Dendritic cell treated with granulocyte-macrophage colony-stimulating factor and Interleukin-4, amounts not matched to agents 40 ng/mL and 50 ng/mL, for 4 days (primary cell): Measurements from ENCODE around the gene ADGRG6.

Experiments
- H3K27ac Mint-ChIP-seq: one replicate; pipeline ENCODE4 v1.8.0; 2022; ENCODE audit warnings: mild to moderate bottlenecking, mixed read lengths
- H3K27me3 Mint-ChIP-seq: one replicate; pipeline ENCODE4 v1.8.0; 2022; ENCODE audit warnings: mild to moderate bottlenecking, mixed read lengths
- H3K36me3 Mint-ChIP-seq: one replicate; pipeline ENCODE4 v1.8.0; 2022; ENCODE audit warnings: low read depth, mixed read lengths
- H3K4me1 Mint-ChIP-seq: one replicate; pipeline ENCODE4 v1.8.0; 2022; ENCODE audit warnings: low read depth, mixed read lengths
- H3K4me3 Mint-ChIP-seq: one replicate; pipeline ENCODE4 v1.8.0; 2022; ENCODE audit warnings: mild to moderate bottlenecking, moderate library complexity, mixed read lengths
- H3K9me3 Mint-ChIP-seq: one replicate; pipeline ENCODE4 v1.8.0; 2022; ENCODE audit warnings: mixed read lengths
- intact Hi-C: fragments of 100-400 bp; cut with micrococcal nuclease; formaldehyde crosslinking; loops from one replicate; pipeline ENCODE4 v1.15.0; 2022

The ADGRG6 gene

DNA sequence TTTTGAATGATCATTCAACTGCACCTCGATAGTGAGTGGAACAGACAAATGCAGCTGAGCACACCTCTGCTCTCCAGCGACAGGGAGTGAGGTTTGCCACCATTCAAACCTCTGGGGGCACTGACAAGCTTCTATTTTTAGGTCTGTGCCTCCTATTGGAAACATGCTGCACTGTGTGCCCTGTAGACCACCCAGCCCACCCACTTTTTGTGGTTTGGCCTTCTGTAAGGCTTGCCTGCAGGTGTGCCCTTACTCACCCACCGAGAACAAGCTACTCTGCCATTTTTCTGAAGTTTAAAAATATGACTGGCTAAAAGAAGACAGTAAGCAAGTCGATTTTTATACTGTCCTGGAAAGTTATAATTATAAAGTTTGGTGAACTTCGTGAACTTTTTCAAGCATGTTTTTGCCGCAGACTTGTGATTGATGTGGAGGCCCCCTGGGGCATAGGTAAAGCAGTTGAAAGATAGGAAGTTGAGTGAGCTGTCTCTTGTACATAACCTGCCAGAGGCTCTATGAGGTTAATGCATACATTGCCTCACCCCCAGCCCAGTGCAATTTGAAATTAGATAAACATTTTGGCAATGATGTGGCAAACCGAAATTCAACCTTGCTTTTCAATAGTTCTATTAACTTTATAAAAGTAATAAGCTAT lies 53.8 kb downstream of the ADGRG6 start:
- Mint-ChIP-seq H3K27ac (no peak overlapping the region), H3K4me1 (no peaks in the 10 kb centered on the region), H3K9me3 (no peaks in the 10 kb centered on the region), H3K4me3 (no peak overlapping the region), H3K27me3 (peaks cover 2% of the 10 kb centered on the region), H3K36me3 (no peaks in the 10 kb centered on the region)
- intact Hi-C loops: no loop called here

DNA sequence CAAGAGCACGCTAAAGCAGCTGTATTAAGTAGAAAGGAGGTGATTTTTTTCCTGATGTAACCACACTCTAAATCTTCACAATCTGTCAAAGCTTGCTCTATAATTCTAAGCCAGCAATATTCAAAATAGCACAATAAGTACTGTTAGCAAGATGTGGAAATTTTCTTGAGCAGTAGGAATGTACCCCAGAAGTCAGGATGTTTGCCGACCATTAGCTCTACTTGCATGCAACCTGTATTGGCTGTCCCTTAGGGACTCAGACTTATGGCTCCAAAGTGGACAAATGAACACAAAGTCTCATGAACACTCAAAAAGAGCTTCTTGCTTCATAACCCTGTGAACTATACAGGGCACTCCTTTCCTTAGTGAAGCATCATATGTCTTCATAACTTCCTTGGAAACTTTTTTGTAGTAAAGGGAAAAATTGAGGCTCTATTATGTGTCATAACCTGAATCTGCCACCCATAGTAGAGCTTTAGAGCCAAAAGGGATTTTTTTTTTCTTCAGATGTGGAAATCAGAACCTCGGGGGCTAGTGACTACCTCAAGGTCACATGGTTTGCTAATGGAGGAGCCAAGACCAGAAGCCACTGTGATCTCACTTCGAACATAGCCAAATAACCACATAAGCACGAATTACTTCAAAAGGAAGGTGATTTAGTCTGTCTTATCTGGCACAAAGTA lies 54.5 kb downstream of the ADGRG6 start:
- no peaks in the 10 kb centered on the region for H3K4me1 Mint-ChIP-seq
- intact Hi-C loops: no loop called here
- no peak overlapping the region for H3K4me3 Mint-ChIP-seq
- H3K9me3 Mint-ChIP-seq: no peaks in the 10 kb centered on the region
- peaks cover 2% of the 10 kb centered on the region for H3K27me3 Mint-ChIP-seq
- no peaks in the 10 kb centered on the region for H3K36me3 Mint-ChIP-seq
- no peak overlapping the region for H3K27ac Mint-ChIP-seq

DNA sequence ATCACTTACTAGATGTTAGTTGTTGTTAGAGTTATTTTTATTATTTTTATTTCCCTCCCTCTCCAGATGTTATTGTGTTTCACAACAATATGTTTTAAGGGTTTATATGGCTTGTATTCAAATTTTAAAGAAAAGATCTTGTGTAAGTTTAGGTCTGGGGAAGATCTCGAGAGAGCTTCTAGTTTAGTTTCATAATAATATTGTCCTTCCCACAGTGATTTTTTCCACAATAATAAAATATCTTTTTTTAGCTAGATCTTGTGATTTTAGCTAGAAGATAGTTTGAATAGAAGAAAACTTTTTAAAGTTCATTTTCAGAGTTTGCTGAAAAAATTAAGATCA lies 55.0 kb downstream of the ADGRG6 start:
- H3K4me1 Mint-ChIP-seq: no peaks in the 10 kb centered on the region
- no peak overlapping the region for H3K27ac Mint-ChIP-seq
- H3K36me3 Mint-ChIP-seq: no peaks in the 10 kb centered on the region
- intact Hi-C loops: no loop called here
- no peaks in the 10 kb centered on the region for H3K9me3 Mint-ChIP-seq
- H3K27me3 Mint-ChIP-seq: peaks cover 2% of the 10 kb centered on the region
- H3K4me3 Mint-ChIP-seq: no peak overlapping the region

DNA sequence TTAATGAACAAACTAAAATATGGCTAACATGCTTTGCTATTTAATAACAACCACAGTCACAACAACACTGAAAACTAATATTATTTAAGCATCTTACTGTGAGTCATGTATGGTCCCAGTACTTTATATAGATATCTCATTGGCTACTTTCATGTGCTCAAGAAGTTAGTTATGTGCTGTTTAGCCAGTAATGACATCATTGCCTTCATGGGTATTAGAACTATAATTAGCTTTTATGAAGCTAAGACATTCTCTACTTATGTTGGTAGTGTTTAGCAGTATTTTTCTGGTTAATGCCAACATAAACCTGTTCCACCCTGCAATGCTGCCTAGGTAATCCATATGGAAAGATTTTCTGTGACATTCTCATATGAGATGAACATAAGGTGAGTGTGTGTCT lies 56.1 kb downstream of the ADGRG6 start:
- H3K36me3 Mint-ChIP-seq: no peaks in the 10 kb centered on the region
- H3K27me3 Mint-ChIP-seq: peaks cover 2% of the 10 kb centered on the region
- no peak overlapping the region for H3K4me3 Mint-ChIP-seq
- no peaks in the 10 kb centered on the region for H3K4me1 Mint-ChIP-seq
- no peak overlapping the region for H3K27ac Mint-ChIP-seq
- intact Hi-C loops: no loop called here
- no peaks in the 10 kb centered on the region for H3K9me3 Mint-ChIP-seq

DNA sequence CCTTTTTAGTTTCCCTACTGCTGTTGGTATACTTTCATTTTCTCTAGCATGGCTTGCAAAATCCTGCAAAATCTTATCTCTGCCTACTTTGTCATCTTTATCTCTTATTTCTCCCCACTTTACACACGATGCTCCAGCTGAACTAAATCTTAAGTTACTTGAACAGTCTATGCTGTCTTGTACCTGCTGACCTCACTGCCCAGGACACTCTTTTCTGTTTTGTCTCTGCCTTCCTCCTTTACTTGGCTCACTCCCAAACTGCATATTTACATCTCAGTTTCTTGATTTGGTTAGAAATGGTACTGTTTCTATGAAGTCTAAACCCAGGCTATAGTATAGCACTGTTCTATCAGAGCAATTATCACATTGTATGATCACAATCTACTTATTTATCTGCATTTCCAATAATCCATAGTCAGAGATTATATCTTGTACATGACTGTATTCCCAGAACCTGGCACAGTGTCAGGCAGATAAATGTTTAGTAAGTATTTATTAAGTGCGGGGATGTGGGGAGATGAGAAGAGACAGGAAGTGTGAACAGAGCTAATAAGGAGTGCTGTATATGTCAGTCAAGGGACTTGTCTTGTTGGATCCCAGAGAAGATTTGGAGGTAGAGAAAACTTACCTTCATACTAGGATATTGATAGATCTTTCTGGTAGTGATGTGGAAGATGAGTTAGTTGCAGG lies 57.6 kb downstream of the ADGRG6 start:
- Mint-ChIP-seq H3K4me3 (no peak overlapping the region), H3K27ac (no peak overlapping the region), H3K4me1 (no peaks in the 10 kb centered on the region), H3K36me3 (no peaks in the 10 kb centered on the region), H3K27me3 (peaks cover 2% of the 10 kb centered on the region), H3K9me3 (no peaks in the 10 kb centered on the region)
- intact Hi-C loops: no loop called here

DNA sequence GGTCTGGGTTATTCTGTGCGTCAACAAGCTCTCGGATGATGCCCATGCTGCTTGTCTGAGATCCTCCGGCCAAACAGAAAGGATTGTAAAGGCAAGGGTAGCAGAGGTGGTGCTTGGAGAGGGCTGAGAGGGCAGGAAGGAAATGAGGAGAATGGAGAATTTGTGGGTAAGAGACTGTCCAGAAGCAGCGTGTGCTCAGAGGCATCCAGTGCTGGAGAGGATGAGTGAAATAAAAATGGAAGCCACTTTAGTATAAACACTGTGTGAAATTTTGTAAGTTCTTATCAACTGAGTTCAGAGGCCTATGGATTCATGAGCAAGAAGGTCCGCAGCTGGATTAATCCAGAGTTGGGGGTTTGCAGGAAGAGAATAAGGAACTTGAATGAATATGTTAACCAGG lies 59.5 kb downstream of the ADGRG6 start:
- no peaks in the 10 kb centered on the region for H3K9me3 Mint-ChIP-seq
- no peaks in the 10 kb centered on the region for H3K4me1 Mint-ChIP-seq

DNA sequence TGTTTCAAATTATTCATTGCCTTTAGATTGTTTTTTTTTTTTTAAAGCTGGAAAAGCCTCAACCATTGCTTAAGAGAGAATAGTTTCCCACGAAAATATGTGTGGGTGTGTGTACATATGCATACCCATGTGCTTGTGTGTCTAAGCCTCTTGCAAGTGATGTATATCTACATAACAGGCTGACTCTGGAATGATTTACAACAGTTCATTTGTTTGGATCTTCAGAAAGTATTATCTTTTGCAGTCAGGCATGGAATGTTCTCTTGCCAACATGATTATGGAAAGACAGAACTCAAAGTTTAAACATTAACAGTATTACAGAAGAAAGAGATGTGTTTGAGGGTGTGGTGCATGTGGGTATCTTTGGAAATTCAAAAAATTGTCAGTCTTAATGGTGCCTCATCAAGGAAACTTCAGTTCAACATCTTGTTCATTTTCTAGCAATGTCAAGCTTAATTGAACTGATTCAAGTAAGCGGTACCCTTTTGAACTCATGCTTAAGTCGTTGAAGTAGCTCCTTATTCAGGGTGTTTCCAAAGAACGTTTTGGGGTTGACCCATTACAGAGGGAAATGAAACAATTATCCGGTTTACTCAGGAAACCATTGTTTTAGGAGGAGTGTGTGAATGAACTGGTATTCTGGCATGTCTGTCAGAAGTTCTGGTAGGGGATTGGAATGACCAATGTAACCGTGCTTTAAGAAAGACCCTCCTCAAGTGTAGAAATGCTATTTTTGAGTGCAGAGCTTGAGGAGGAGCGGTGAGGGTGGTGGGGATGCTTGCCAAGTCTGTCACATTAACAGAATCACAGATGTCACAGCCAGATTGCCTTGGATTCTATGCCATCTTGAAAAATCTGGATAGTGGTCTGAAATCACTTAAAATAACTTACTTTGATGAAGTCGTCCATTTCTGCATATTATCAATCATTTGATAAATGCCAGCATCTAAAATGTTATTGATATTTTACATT lies 60.3 kb downstream of the ADGRG6 start:
- H3K36me3 Mint-ChIP-seq: no peaks in the 10 kb centered on the region
- H3K4me3 Mint-ChIP-seq: no peak overlapping the region
- intact Hi-C loops: no loop called here
- no peak overlapping the region for H3K27ac Mint-ChIP-seq
- no peaks in the 10 kb centered on the region for H3K27me3 Mint-ChIP-seq
- no peaks in the 10 kb centered on the region for H3K4me1 Mint-ChIP-seq
- no peaks in the 10 kb centered on the region for H3K9me3 Mint-ChIP-seq

More for the DNA sequence above, 59.5 kb downstream of the ADGRG6 start:
- no peaks in the 10 kb centered on the region for H3K27me3 Mint-ChIP-seq
- intact Hi-C loops: no loop called here
- no peak overlapping the region for H3K27ac Mint-ChIP-seq
- H3K4me3 Mint-ChIP-seq: no peak overlapping the region
- no peaks in the 10 kb centered on the region for H3K36me3 Mint-ChIP-seq

DNA sequence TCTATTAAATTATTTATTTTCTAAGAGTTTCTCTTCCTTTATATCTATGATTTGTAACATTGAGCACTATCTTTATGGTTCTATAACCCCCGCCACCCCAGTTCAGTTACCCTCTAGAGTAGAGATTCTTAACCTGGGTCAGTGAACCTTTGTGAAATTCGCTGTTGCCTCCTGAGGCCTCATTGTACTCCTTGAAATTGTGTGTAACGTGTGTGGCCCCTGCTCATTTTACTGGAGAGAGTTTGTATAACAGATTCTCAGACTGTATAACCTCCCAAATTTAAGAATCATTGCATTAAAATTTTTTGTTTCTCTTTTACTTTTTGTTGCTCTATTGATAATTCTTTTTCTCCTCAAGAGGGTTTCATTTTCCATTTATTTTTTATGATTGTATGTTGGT lies 65.3 kb downstream of the ADGRG6 start:
- Mint-ChIP-seq H3K4me1 (no peaks in the 10 kb centered on the region), H3K27ac (no peak overlapping the region), H3K36me3 (no peaks in the 10 kb centered on the region), H3K9me3 (no peaks in the 10 kb centered on the region), H3K27me3 (no peaks in the 10 kb centered on the region), H3K4me3 (no peak overlapping the region)
- intact Hi-C loops: no loop called here

DNA sequence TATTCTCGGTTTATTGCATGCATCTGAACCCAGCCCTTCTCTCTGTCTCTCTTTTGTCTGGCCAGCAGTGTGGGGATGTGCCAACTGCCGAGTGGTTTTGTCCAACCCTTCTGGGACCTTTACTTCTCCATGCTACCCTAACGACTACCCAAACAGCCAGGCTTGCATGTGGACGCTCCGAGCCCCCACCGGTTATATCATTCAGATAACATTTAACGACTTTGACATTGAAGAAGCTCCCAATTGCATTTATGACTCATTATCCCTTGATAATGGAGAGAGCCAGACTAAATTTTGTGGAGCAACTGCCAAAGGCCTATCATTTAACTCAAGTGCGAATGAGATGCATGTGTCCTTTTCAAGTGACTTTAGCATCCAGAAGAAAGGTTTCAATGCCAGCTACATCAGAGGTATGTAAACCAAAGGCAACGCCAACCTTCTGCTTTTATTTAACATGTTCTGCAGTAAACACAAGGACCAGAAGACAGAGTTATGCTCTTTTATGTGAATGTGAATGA lies 65.8 kb downstream of the ADGRG6 start:
- H3K27ac Mint-ChIP-seq: no peak overlapping the region
- no peaks in the 10 kb centered on the region for H3K36me3 Mint-ChIP-seq
- no peaks in the 10 kb centered on the region for H3K9me3 Mint-ChIP-seq
- no peaks in the 10 kb centered on the region for H3K27me3 Mint-ChIP-seq
- H3K4me3 Mint-ChIP-seq: no peak overlapping the region
- no peaks in the 10 kb centered on the region for H3K4me1 Mint-ChIP-seq
- intact Hi-C loops: no loop called here

DNA sequence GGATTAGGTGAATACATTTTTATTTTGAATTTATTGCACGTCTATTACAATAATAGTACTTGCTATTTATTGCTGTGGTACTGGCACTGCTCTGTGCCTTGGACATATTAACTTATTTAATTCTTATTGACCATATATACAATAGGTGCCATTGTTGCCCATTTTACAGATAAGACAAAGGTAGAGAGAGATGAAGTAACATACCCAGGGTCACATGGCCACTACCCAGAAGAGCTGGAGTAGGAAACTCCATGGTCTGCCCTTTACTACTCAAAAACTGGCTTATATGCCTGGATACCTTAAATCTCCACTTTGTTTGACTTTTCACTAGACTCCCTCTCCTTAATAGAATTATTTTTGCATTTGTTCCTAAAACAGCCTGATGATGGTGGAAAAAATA lies 67.5 kb downstream of the ADGRG6 start:
- Mint-ChIP-seq H3K4me1 (no peaks in the 10 kb centered on the region), H3K36me3 (no peaks in the 10 kb centered on the region), H3K27me3 (no peaks in the 10 kb centered on the region), H3K4me3 (no peak overlapping the region), H3K27ac (no peak overlapping the region), H3K9me3 (no peaks in the 10 kb centered on the region)
- intact Hi-C loops: no loop called here

DNA sequence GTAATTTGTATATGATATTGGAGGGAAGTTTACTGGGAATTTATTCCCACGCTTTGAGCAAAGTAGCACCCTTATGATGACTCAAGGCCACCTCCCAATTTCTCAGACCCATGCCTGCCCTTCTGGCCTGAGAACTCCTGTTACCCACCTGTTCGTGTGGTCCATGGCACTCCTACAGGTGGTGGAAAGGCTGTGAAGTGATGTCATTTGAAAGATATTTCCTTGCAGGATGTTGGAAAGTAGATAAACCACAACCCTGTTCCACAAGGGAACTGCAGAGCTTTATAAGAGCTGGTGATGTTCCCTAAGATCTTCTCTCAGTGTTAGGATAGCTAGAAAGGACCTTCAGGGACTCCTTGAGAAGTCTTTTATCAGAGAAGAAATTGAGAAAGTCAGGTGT lies 70.5 kb downstream of the ADGRG6 start:
- intact Hi-C loops: no loop called here

DNA sequence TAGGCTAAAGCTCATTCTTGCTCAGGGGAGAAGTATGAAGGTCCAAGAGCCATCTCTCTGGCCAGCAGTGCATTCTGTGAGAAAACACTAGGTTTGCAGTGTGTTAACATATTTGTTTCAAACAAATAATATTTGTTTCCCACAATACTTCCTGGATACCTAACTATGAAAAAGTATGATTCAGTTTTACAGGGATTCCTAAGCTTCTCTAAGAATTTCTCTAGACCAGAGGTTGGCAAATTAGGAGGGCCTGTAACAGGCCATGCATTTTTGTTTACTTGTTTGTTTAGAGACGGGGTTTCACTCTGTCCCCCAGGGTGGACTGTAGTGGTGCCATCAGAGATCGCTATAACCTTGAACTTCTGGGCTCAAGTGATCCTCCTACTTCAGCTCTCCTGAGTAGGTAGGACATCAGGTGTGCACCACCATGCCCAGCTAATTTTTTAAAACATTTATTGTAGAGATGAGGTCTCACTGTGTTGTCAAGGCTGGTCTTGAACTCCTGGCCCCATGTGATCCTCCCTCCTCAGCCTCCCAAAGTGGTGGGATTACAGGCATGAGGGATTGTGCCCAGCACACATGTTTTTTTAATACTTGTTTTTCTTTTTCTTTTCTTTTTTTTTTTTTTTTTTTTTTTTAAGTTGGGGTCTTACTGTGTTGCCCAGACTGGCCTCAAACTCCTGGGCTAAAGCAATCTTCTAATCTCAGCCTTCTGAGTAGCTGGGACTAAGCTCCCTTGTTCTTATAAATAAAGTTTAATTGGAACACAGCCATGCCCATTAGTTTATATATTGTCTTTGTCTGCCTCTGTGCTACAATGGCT lies 71.7 kb downstream of the ADGRG6 start:
- Mint-ChIP-seq H3K9me3 (no peaks in the 10 kb centered on the region), H3K4me1 (peaks cover 13% of the 10 kb centered on the region), H3K36me3 (no peaks in the 10 kb centered on the region), H3K27ac (no peak overlapping the region), H3K4me3 (no peak overlapping the region), H3K27me3 (no peaks in the 10 kb centered on the region)
- intact Hi-C loops: no loop called here

More for the DNA sequence above, 70.5 kb downstream of the ADGRG6 start:
- Mint-ChIP-seq H3K4me1 (peaks cover 4% of the 10 kb centered on the region), H3K36me3 (no peaks in the 10 kb centered on the region), H3K27me3 (no peaks in the 10 kb centered on the region), H3K4me3 (no peak overlapping the region), H3K27ac (no peak overlapping the region), H3K9me3 (no peaks in the 10 kb centered on the region)
